Activated CD4-positive, alpha-beta T cell treated with anti-CD3 and anti-CD28 coated beads, Interleukin-2, amount 50 U/mL, for 48 hours (primary cell): ENCODE measurements around the gene MTUS2.

Source experiments
- DNase-seq, 2 experiments: peaks; one replicate each; pipeline ENCODE4 v3.0.0-alpha.2; 2020

The MTUS2 gene

GRCh38 chr13:29260684-29261083, 440.5 kb downstream of the MTUS2 start:
- no peak for DNase-seq

GRCh38 chr13:29266261-29266660, 446.1 kb downstream of the MTUS2 start:
- no peak for DNase-seq

GRCh38 chr13:29266756-29267733, 446.9 kb downstream of the MTUS2 start:
- DNase-seq: no peak

- no peak for DNase-seq
Observed at GRCh38 chr13:29270271-29270985, 450.3 kb downstream of the MTUS2 start.

- no peak for DNase-seq
Observed at GRCh38 chr13:29271606-29272005, 451.5 kb downstream of the MTUS2 start.

GRCh38 chr13:29279356-29280254, 459.5 kb downstream of the MTUS2 start:
- no peak for DNase-seq

GRCh38 chr13:29281932-29282495, 461.9 kb downstream of the MTUS2 start:
- DNase-seq: no peak

- no peak for DNase-seq
Observed at GRCh38 chr13:29284726-29285125, 464.6 kb downstream of the MTUS2 start.

- no peak for DNase-seq
Observed at GRCh38 chr13:29287237-29287636, 467.1 kb downstream of the MTUS2 start.

GRCh38 chr13:29292045-29292444, 471.9 kb downstream of the MTUS2 start:
- no peak for DNase-seq

- no peak for DNase-seq
Observed at GRCh38 chr13:29294821-29295220, 474.7 kb downstream of the MTUS2 start.

- no peak for DNase-seq
Observed at GRCh38 chr13:29301027-29301426, 480.9 kb downstream of the MTUS2 start.

- no peak for DNase-seq
Observed at GRCh38 chr13:29304148-29304547, 484.0 kb downstream of the MTUS2 start.

GRCh38 chr13:29310806-29311205, 490.7 kb downstream of the MTUS2 start:
- DNase-seq: no peak

- no peak for DNase-seq
Observed at GRCh38 chr13:29315847-29316246, 495.7 kb downstream of the MTUS2 start.

- no peak for DNase-seq
Observed at GRCh38 chr13:29317828-29318227, 497.7 kb downstream of the MTUS2 start.

GRCh38 chr13:29318741-29319140, 498.6 kb downstream of the MTUS2 start:
- DNase-seq: no peak

- no peak for DNase-seq
Observed at GRCh38 chr13:29319451-29319850, 499.3 kb downstream of the MTUS2 start.

GRCh38 chr13:29323954-29324353, 503.8 kb downstream of the MTUS2 start:
- DNase-seq: no peak

- DNase-seq: no peak
Observed at GRCh38 chr13:29324601-29325000, 504.5 kb downstream of the MTUS2 start.

- DNase-seq: no peak
Observed at GRCh38 chr13:29328501-29328900, 508.4 kb downstream of the MTUS2 start.

- no peak for DNase-seq
Observed at GRCh38 chr13:29336356-29336755, 516.2 kb downstream of the MTUS2 start.
